DND-41 (cell line): ENCODE data around the gene S100A7.

Experiments used
- ATAC-seq: fragments of 200-7000 bp; cut with Tn5 transposase; 3 replicates; pipeline ENCODE4 v1.9.1; 2021; ENCODE audit warnings: low read depth; ENCODE audit not compliant: insufficient read depth
- DNase-seq: peaks from one replicate; pipeline ENCODE4 v3.0.0-alpha.2; 2020
- H2AFZ ChIP-seq: 2 replicates; pipeline ENCODE4 v1.6.0; 2012; ENCODE audit warnings: low read depth, low read length
- H3K27ac ChIP-seq: 2 replicates; pipeline ENCODE4 v1.5.1; 2012; ENCODE audit warnings: low read length, inconsistent platforms
- H3K27me3 ChIP-seq: fragments of 200-600 bp; sonication (generic); 2 replicates; pipeline ENCODE4 v1.6.0; 2012; ENCODE audit warnings: low read length, mild to moderate bottlenecking, inconsistent platforms; ENCODE audit not compliant: insufficient read depth, poor library complexity
- H3K36me3 ChIP-seq: 2 replicates; pipeline ENCODE4 v1.5.1; 2012; ENCODE audit warnings: low read length, inconsistent platforms; ENCODE audit not compliant: insufficient read depth
- H3K4me1 ChIP-seq: 2 replicates; pipeline ENCODE4 v1.5.1; 2012; ENCODE audit warnings: mild to moderate bottlenecking, low read length; ENCODE audit not compliant: insufficient read depth
- H3K4me2 ChIP-seq: 2 replicates; pipeline ENCODE4 v1.6.0; 2012; ENCODE audit warnings: mild to moderate bottlenecking, moderate library complexity, low read length, inconsistent platforms; ENCODE audit not compliant: insufficient read depth
- H3K4me3 ChIP-seq, 2 experiments: fragments of 200-600 bp in 1 of 2; shearing (Covaris generic) in 1 of 2; 2 replicates each; pipeline ENCODE4 v1.5.1; 2012 to 2016; ENCODE audit warnings: inconsistent platforms in 2 of 2, low read length in 2 of 2, mild to moderate bottlenecking in 2 of 2, low read depth in 1 of 2, moderate library complexity in 1 of 2
- H3K79me2 ChIP-seq: 2 replicates; pipeline ENCODE4 v1.6.0; 2012; ENCODE audit warnings: low read length, inconsistent platforms; ENCODE audit not compliant: insufficient read depth
- H3K9ac ChIP-seq: 2 replicates; pipeline ENCODE4 v1.6.0; 2012; ENCODE audit warnings: low read depth, mild to moderate bottlenecking, inconsistent platforms, low read length, moderate library complexity
- H3K9me3 ChIP-seq: 2 replicates; pipeline ENCODE4 v1.5.1; 2012; ENCODE audit warnings: low read length, moderate library complexity, mild to moderate bottlenecking, inconsistent platforms; ENCODE audit not compliant: insufficient read depth, severe bottlenecking
- H4K20me1 ChIP-seq: 2 replicates; pipeline ENCODE4 v1.6.0; 2012; ENCODE audit warnings: low read length; ENCODE audit not compliant: insufficient read depth
- EZH2 ChIP-seq: IDR thresholded peaks from 3 replicates; pipeline ENCODE4 v1.6.1; 2012; ENCODE audit warnings: borderline replicate concordance, low read depth, mild to moderate bottlenecking, moderate library complexity, low read length, inconsistent platforms; ENCODE audit not compliant: severe bottlenecking
- TF ChIP-seq, protein P1 (sequence below): IDR thresholded peaks from 2 replicates; pipeline ENCODE4 v1.5.1; 2012; ENCODE audit warnings: borderline replicate concordance, low read length, moderate library complexity, mild to moderate bottlenecking; ENCODE audit not compliant: poor library complexity, severe bottlenecking; ENCODE audit errors: extremely low read depth

S100A7 gene

DNA sequence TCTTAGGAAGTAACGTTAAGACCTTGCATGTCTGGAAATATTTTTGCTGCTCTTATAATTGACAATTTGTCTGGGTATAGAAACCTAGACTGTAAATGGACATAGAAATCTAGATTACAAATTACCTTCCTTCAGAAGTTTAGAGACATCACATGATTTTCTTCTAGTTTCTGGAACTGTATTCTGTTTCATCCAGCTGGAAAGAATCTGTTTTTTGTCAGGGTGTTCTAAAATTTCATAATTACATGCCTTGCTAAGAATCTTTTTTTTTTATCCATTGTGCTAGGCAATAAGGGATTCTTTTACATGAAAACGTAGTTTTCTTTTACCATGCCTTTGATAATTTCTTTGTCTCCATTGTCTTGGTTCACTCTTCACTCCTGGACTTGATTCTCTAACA is 20.7 kb upstream of the S100A7 start:
- H3K4me1 ChIP-seq = no peaks in the 10 kb centered on the region
- H3K4me2 ChIP-seq = no peak overlapping the region
- H3K79me2 ChIP-seq = no peaks in the 10 kb centered on the region
- no peak overlapping the region for H2AFZ ChIP-seq
- H3K4me3 ChIP-seq = no peak overlapping the region
- H3K27me3 ChIP-seq = peaks cover 25% of the 10 kb centered on the region
- no peaks in the 10 kb centered on the region for H3K36me3 ChIP-seq
- TF ChIP-seq EZH2 = no peak
- TF ChIP-seq, protein P1, sequence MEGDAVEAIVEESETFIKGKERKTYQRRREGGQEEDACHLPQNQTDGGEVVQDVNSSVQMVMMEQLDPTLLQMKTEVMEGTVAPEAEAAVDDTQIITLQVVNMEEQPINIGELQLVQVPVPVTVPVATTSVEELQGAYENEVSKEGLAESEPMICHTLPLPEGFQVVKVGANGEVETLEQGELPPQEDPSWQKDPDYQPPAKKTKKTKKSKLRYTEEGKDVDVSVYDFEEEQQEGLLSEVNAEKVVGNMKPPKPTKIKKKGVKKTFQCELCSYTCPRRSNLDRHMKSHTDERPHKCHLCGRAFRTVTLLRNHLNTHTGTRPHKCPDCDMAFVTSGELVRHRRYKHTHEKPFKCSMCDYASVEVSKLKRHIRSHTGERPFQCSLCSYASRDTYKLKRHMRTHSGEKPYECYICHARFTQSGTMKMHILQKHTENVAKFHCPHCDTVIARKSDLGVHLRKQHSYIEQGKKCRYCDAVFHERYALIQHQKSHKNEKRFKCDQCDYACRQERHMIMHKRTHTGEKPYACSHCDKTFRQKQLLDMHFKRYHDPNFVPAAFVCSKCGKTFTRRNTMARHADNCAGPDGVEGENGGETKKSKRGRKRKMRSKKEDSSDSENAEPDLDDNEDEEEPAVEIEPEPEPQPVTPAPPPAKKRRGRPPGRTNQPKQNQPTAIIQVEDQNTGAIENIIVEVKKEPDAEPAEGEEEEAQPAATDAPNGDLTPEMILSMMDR = no peak
- no peak overlapping the region for H3K27ac ChIP-seq
- DNase-seq = no peak
- H3K9me3 ChIP-seq = no peaks in the 10 kb centered on the region
- H4K20me1 ChIP-seq = no peaks in the 10 kb centered on the region
- no peak overlapping the region for H3K9ac ChIP-seq
- no peak for ATAC-seq

DNA sequence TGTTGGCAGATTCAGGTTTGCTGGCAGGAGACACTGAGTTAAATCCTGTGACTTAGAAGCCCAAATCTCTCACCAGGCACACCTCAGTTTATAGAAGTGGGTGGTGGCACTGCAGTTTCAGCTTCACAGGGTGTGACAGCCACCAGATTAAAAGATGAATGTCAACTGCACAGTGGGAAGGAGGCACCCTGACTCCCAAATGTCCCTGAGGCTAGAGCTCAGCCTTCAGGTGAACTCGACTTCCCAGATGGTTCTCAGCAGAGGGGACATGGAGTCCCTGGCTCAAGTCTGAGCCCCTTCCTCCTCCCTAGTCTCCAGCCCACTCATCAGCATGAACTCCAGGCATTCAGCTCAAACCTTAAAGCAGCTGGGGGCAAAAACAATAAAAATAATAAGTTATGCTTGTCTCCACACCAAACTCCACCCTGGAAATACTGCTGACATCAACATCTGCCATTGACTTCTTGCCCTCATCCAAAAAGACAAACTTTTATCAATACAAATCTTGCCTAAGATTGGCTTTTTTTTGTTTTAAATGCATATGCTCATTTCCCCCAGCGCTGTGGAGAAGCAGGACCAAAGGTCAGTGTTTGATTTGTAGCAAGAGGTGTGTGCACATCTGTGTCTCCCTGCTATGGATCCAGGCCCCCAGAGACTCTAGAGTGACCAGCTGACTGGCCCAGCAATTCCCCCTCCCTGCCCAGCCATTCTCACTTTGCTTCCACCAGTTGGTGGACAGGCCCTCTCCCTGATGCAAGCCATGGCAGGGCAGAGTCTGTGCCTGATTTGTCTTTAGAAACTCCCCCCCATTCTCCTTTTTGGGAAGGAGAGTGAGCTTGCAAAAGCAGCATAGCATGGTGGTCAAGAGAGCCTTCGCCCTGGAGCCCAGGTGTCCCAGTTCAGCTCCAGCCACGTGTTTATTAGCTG is 18.5 kb upstream of the S100A7 start:
- Histone ChIP-seq H2AFZ (no peak overlapping the region), H3K27ac (no peak overlapping the region), H3K4me1 (no peaks in the 10 kb centered on the region), H3K9me3 (no peaks in the 10 kb centered on the region), H3K4me2 (no peak overlapping the region), H3K4me3 (no peak overlapping the region), H3K36me3 (no peaks in the 10 kb centered on the region), H3K27me3 (peaks cover 18% of the 10 kb centered on the region), H4K20me1 (no peaks in the 10 kb centered on the region), H3K9ac (no peak overlapping the region), H3K79me2 (no peaks in the 10 kb centered on the region)
- TF ChIP-seq, protein P1 = no peak
- TF ChIP-seq EZH2 = no peak
- ATAC-seq (no peak), DNase-seq (no peak)

DNA sequence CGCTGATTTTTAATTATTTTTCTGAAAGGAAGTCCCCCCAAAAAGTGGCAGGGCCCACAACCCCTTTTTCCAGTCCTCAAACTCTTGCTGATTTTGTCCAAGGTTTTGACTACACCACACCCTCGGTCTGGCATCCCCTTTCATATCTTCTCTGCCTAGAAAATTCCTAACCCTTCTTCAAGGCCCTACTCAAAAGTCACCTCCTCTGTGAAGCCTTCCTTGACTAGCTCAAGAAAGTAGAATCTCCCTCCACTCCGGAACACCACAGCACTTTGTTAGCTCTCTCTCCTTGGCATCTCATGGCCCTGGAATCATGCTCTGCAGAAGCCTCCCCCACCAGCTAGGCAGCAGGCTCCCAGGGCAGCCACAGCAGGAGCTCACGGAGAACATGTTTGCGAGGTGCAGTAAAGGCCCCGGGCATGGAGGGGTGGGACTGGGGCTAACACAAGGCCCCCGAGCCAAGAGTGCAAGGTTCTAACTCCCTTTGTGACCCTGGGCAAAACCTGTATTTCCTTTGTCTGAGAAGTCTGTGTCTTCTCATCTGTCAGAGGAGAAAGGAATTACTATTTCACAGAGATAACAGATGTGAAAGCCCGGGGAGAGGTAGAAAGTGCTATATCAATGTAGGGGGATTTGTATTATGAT is 17.7 kb upstream of the S100A7 start:
- DNase-seq (no peak), ATAC-seq (no peak)
- Histone ChIP-seq H3K36me3 (no peaks in the 10 kb centered on the region), H3K4me1 (no peaks in the 10 kb centered on the region), H3K4me3 (no peak overlapping the region), H3K79me2 (no peaks in the 10 kb centered on the region), H3K27me3 (peaks cover 13% of the 10 kb centered on the region), H2AFZ (no peak overlapping the region), H3K9me3 (peaks cover 2% of the 10 kb centered on the region), H3K27ac (no peak overlapping the region), H4K20me1 (no peaks in the 10 kb centered on the region), H3K4me2 (no peak overlapping the region), H3K9ac (no peak overlapping the region)
- TF ChIP-seq, protein P1 = no peak
- no peak for TF ChIP-seq EZH2
